ENCODE results near the gene RHOU.
"Not testable (repeated sequence)": the region's sequence is repeated elsewhere in the genome, so short reads cannot be mapped to it uniquely, and the experiment has no call there.

Gene RHOU

GRCh38 chr1:228734881-228735801 lies at the start of gene RHOU:
Gene RHOU, plus strand, starts transcription at chr1:228735479. Its CDS starts 264 bp downstream, at chr1:228735743.
- peak; percentile 84 for DNase-seq

GRCh38 chr1:228687587-228687986 lies 47.7 kb upstream of the RHOU start:
- no peak for DNase-seq

GRCh38 chr1:228689255-228689654 lies 46.0 kb upstream of the RHOU start:
- no peak for DNase-seq

DNA sequence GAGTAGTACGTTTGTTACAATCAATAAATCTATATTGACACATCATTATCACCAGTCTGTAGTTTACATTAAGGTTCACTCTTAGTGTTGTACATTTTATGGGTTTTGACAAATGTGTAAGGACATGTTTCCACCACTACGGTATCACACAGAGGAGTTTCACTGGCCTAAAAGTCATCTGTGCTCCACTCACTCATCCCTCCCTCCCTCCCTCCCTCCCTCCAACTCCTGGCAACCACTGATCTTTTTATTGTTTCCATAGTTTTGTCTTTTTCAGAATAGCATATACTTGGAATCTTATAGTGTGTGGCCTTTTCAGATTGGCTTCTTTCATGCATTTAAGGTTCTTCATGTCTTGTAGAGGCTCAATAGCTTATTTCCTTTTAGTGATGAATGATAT lies 44.1 kb upstream of the RHOU start:
- no peak for DNase-seq

DNA sequence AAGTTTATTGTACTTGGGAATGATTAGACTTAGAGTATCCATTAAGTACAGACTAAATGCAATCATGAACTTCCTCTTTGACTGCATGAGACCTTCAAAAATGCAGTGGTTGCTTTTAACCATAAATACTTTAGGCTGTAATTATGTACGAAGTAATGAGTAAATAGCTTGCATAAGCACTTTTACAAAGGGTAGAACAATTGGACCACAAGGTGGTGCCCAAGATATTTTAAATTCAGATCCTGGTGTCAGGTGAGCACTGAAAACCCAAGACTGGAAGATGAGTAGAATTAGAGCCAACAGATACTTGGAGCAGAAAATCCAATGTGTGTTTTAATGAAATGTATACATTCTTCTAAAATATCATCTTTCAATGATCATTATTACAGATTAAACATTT lies 43.4 kb upstream of the RHOU start:
- DNase-seq, result no peak

DNA sequence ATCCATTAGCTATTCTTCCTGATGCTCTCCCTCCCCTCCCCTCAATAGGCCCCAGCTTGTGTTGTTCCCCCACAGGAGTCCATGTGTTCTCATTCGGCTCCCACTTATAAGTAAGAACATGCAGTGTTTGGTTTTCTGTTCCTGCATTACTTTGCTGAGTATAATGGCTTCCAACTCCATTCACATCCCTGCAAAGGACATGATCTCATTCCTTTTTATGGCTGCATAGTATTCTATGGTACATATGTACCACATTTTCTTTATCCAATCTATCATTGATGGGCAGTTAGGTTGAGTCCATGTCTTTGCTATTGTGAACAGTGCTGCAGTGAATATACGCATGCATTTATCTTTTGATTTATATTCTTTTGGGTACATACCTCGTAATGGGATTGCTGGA lies 40.8 kb upstream of the RHOU start:
- not testable (repeated sequence) for DNase-seq

GRCh38 chr1:228695015-228695955 lies 40.0 kb upstream of the RHOU start:
- no peak for DNase-seq

DNA sequence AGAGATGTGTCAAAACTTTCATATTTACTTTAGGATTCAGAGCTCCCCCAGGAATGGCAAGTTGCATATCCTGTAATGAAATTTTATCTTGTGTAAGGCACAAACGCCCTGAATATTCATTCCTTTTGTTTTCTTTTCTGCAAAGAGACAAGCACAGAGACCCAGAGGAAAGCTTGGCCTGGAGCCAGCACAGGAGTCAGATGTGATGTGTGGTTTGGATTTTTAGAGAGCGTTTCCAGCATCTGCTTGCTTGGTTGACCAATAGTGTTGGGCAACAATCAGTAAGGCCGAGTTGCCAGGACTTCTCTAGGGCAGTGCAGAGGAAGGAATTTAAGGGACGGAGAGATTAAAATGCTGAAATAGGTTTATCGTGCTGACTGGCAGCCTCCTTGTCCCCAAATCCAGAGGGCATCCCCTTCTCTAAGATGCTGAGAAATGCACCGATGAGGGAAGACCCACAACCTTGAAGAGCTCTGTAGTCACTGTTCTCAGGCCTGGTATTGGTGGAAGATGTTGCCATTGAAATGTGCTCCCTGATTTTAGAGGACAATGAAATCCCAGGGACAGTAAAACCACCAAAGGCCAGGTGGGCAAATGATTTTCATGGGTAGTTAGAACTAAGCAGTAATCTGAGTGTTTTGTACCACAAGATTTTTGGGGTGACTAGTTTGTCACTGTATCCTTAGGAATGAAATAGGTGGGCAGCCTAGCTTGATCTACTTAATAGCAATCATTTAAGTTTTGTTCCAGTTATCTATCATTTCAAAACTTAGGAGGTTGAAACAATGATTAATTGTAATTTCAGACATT lies 37.9 kb upstream of the RHOU start:
- DNase-seq, result no peak

- DNase-seq, result no peak
These were observed 37.3 kb upstream of the RHOU start for GRCh38 chr1:228698017-228698329.

GRCh38 chr1:228702433-228702832 lies 32.8 kb upstream of the RHOU start:
- DNase-seq, result no peak

DNA sequence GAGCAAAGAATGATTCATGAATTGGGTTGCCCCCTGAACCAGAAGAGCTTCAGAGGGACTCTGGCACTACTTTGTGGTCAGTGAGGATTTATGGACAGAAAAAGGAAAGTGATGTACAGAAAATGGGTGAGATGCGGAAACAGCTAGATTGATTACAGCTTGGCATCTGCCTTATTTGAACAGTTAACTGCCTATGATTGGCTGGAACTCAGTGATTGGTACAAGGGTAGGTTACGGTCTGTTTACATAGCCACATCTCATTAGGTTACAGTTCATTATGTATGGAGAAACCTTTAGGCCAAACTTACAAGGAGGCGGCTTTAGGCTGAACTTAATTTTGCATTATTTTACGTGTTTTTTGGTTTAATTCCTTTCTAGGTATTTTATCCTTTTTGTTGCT lies 29.0 kb upstream of the RHOU start:
- DNase-seq, result no peak

GRCh38 chr1:228717081-228717480 lies 18.2 kb upstream of the RHOU start:
- DNase-seq, result no peak

DNA sequence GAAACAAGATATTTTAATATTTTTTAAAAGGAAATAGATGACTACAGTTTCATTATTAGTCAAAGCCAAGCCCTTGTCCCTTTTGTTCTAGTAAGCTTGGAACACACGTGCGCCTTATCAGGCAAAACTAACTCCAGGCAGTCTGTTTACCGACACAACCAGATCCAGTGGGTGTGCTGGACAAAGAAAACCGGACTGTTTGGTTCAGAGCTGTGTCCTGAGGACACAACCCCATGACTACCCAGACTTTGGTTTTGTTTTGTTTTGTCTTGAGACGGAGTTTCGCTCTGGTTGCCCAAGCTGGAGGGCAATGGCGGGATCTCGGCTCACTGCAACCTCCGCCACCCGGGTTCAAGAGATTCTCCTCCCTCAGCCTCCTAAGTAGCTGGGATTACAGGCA lies 13.9 kb upstream of the RHOU start:
- DNase-seq, result no peak

GRCh38 chr1:228723287-228723686 lies 12.0 kb upstream of the RHOU start:
- DNase-seq, result no peak

- no peak for DNase-seq
These were observed 11.4 kb upstream of the RHOU start for GRCh38 chr1:228723921-228724320.

GRCh38 chr1:228725178-228725577 lies 10.1 kb upstream of the RHOU start:
- no peak for DNase-seq

DNA sequence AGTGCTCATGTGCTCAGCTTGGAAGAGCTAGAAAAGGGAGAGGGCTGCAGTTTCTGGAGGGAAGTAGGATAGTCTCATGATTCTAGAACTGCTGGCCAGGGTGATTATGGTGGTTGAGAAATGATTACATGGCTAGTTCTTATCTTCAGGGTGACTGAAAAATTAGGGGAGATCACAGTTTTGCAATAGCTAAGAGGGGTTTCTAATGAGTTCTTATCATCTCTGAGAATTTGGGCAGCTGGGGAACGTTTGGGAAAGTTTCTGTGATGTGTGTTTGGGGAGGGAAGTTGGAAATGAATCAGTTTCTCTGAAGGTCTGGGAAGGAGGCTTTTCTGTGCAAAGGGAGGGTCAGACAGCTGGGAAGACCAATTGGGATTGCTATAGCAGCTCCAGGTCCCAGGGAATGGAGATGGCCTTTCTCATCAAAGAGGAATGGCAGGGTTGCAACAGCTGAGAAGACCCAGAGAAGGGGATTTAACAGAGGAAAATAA lies 7.6 kb upstream of the RHOU start:
- no peak for DNase-seq

DNA sequence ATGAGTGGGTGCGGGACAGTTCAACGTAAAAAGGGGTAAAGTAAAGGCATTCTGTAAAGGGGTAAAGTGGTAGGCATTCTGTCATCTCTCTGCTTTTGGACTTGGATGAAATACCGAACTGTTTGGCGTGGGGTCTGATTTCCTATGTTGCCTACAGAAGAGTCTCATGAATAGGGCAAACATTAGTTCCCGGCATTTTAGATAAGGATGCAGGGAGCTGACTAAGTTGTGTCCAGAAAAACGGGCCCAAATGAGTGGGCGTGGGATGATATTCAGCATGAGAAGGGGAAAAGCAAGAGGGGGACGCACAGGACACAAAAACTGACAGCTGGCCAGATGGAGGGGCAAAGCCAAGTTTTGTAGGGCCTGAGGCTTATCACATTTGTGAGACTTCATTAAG lies 2.9 kb upstream of the RHOU start:
- no peak for DNase-seq

DNA sequence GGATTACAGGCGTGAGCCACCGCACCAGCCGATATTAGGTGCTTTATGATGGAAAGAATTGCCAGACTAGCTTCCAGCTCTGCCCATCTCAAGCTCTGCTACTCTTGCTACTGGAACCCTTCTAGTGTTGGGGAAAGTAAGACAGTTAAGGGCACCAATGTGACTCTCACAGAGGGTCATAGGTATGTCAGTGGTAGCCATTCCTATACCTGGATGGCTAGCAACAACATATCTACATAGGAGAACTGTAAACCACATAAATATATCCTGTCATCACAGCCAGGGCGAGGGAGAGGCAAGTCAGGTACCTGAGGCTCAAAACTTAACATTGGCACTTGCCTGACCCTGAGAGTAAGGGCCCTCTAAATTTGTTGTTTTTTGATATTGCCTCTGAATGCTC lies 1.7 kb upstream of the RHOU start:
- no peak for DNase-seq

GRCh38 chr1:228735871-228736586 lies 750 bp downstream of the RHOU start:
- peak; percentile 68 for DNase-seq

DNA sequence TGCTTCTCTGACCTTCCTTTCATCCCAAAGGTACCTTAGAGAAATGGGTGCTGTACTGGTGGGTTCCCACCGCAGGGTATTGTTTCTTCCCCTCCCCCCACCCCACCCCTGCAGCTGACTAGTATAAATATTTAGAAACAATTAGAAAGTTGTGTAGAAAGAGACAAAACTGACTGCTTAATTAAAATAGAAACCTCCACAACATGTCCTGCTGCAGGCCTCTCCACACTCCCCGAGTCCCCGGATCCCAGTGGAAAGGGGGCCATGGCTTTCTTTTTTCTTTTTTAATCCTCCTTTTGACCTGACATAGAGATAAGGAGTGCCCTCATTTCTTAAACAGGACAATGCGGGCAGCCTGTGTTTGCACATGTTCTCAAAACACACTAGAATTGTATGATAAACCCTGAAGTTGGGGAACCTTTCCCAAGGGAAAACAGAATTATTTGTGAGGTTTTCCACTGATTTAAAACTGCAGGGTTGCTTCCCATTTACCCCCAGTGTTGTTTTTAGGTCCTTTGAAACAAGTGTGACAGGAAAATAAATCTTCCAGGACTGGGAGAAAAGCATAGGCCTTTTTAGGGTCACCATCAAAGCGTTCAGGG lies 1.7 kb downstream of the RHOU start:
- no peak for DNase-seq

DNA sequence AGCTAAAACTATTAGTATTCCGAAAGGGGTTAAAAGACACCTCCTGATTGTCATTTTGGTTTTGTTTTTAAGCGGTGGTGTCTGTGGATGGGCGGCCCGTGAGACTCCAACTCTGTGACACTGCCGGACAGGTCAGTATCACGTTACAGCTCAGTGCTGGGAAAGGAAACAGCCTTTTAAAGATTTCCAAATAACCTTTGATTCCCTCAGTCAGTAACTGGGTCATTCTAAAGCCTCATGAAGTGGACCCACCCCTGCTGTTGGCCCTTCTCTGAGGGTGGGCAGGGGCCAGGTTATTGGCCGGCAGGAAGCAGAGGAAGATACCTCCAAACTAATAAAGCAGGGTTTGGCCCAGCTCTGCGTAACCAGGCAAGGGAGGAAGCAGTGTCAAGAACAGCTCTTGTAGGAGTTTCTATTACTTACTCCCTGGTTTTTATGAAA lies 2.3 kb downstream of the RHOU start:
- DNase-seq, result no peak
